RPMI7951 (cell line): ENCODE results near the gene BNC2. TPM values are rescaled to one million over a fixed set of nuclear protein-coding genes. Genes with fewer than 3 reads are reported as not detected.
A peak's percentile ranks its signal among the peaks of the same experiment; 100 is the strongest.

Source experiments
- DNase-seq: peaks from one replicate; pipeline ENCODE4 v3.0.0-alpha.2; 2012; ENCODE audit warnings: low read depth
- total RNA-seq: library from RNA; depleted of rRNA; stranded (reverse); fragments of >200 nt; shearing (Covaris generic); gene quantifications from 2 replicates; pipeline ENCODE4 v1.2.3, GENCODE V29; 2014

BNC2 gene
- total RNA-seq, 1 experiment from 2014 or later = 8.8 TPM

DNA sequence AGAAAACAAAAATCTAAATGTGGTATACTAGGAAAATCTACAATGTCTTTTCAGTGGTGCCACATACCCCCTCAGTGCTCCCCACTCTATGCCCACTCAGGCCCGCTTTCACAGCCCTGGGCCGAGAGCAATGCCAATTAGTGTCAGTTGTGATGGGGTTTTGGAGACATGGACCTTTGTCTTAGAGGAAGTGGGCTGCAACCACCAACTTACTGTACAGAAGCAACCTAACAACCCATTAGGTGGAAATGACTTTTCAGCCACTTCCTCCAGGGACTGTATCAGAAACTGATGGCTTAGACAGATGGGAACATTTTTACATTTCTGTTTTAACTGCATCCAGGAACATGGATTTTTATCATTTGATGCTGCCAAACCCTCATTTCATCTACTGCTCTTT lies 268.0 kb downstream of the BNC2 start:
- DNase-seq = no peak

DNA sequence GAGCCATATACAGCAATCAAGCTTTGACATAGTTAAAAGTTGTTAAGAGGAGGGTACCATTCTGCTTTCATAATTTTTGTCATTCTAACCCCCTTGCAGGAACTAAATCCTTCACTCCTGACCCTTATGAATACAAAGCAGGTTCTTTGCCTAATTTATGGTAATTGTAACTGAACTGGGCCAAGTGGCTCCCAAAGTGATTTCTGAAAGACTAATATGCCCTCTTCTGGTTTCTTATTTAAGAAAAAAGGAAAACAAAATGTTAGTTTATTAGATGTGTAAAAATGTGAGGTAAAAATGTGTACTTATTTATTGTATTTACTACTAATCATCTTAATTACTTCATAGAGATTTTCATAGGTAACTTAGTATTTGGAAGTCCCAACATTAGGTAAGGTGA lies 268.5 kb downstream of the BNC2 start:
- no peak for DNase-seq

DNA sequence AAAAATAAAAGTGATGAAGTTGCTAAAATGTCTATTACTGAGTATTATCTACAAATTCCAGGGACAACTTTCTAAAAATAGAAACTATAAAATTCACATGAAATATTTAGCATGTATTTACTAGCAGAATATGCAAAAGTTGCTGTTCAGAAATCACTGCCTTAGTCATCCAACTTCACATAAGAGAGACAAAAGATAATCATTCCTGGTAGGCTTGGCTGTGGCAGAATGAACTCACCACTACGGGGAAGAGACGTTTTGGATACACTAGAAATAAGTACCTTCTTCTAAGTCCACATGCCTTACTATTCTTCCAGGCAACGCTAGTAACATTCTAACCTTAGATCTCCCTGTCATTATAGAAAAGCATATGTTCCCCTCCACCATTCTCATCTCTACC lies 272.2 kb downstream of the BNC2 start:
- peak; percentile 23 for DNase-seq

DNA sequence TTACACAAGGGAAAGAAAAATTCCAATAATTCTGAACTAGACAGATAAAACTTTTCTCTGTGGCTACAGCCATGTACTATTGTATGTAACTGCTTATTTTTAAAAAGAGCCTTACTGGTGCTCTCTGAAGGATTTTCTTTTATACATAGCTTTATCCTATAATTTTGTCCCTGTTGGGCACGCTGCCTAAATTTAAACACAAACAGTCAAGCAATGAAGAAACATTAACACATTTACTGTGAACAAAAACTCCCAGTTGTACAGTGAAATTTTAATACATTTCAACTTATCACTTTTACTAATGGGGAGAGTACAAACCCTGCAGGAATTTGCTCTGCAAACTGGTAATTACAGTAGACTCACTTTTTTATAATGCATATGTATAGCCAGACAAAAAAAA lies 273.3 kb downstream of the BNC2 start:
- DNase-seq = no peak

DNA sequence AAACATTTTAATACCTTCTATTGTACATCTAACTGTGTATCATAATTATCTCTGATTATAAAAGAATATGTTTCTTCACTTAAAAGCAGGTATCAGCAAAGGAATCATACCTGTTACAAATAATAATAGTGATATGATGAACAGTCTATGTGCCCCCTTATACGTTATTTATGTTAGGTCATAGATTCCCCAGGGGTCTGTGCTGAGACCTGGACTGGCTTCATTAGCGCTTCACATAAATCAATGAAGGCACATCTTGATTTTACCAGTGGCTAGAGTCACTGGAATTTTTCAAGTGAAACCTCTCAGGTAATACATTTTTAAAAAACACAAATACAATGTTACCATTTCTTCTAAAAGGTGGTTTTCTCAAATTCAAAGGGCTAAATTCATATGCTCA lies 275.2 kb downstream of the BNC2 start:
- no peak for DNase-seq

DNA sequence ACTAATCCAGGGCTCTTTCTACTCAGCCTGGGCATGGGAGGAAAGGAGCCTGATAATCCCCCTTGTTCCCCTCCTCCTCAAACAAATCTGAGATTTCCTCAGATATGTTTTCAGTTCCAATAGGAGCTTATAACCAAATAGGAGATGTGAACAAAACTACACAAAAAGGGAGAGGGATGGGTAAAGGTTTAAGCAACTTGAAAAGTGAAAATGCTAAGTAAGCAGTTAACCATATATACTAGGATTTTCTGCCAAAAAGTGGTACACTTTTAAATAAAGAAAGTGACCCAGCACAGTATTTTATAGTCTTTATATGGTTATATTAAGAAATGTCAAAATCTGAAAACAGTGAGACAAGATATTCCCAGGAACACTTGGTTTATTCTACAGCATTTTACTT lies 275.7 kb downstream of the BNC2 start:
- no peak for DNase-seq

DNA sequence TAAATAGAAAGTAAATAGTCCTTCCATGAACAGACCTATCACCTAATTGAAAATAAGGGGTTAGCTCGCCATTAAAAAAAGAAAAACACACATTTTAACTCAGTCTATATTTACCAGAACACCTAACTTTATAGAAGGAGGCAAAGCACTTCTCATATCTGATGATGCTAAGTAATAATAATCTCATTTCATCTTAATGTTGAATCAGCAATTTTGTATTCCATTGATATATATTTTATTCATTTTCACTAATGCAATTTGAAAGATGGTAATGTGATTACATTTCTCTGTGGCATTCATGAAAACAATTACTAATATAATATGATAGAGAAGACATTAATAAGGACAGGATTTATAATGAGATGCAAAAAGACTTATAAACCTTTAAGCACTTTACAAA lies 276.7 kb downstream of the BNC2 start:
- DNase-seq = no peak

DNA sequence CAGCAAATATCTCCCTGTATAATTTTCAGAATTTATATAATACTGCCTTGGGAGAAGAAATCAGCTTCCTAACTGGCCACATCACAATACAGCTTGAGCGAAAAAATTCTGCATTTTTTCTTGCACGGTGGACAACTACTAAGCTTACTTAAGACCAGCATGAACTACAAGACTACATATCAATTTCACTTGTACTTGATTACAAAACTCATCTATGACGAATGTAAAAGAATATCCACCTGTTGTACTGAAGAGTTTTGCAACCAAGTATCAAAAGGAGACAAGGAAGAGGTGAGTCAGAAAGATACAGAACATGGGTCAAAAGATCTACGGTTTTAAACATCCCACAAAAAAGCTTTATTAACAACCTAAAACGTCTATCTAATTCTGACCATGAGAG lies 279.4 kb downstream of the BNC2 start:
- DNase-seq = no peak

DNA sequence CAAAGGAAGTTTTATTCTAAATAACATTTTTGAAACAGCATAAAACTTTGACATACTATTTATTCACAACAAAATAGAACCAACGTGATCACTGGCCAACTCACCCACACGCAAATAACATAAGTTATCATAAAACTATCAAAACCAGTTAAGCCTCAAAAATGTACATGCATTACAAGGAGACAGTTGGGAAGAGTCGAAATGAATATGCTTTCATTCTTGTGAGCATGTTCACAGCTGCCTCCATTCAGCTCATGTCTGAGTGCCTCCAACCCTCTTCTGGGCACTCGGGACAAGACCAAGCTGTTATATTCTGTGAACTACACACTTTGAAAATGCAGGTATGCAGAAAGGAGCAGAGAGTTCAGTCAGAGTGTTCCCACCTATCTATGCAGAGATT lies 284.9 kb downstream of the BNC2 start:
- DNase-seq = no peak

DNA sequence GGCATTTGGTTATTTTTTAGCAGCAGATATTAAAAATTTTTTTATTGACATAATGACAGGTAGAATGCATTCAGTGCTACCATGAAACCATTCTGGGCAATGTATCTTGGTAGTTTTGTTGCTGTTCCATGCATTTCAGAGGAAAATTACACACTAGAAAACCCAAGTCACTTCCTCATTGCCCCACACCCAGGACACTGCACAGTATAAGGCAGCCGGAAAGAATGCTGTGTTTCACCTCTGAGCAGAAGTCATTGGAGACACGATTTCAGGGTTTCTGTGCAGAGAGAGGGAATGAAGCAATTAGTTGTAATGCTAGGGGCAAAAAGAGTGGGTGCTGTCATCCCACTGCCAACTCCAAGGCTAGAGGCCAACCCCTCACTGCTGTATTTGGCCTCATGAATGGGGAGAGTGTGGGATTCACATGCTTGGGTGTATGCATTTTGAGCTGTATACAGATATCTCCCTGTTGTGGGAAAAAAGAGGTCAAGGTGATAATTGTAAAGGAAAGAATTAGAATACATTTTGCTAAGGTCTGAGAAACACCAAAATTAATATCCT lies 290.5 kb downstream of the BNC2 start:
- peak; percentile 16 for DNase-seq

DNA sequence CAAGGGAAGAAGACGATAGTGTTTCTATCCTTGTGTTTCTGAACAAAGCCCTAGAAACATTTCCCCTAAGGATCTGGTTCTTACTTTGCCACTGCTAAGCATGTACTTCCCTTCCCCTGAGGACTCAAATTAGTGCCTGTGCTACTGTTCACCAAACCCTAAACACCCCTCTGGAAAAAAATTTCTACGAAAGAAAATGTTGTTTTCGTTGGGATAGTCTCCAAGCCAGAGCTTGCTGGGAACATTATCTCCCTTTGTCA lies 294.6 kb downstream of the BNC2 start:
- DNase-seq = peak; percentile 19

DNA sequence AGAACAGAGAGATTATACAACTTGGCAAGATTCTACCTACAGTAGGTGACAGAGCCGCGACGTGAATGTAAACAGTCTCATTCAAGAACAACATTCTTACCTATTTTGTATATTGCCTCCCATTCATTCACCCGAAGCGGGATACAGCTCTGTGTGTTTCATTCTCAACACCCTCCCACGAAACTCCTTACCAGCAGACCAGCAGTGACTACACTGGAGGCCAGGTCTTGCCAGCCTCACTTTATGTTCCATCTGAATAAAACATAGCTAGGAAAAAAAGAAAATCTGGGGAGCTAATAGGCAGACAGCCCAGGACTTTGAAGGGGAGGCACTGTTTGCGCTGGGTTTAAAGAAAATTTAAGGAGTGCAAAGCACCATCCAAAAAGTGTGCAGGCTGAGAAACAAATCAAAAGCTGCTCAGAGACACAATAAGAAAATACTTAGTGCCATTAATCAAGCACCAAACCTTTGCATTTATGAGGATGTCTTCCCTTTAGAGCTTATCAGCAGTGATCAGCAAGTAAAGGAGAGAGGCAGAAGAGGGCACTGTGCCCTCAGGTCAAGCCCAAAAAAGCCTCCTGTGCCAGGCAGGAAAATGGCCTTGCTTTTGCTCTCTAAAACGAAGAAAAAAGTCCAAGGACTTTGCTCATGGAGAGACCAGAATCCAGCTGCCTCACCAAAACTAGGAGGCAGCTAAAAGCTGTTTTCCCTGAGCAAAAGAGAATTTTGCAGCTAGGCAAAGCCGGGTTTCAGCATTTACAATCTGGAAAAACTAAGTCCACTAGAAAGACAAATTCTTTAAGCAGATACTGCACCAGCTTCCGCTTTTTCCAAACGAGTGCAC lies 295.1 kb downstream of the BNC2 start:
- peak; percentile 55 for DNase-seq

DNA sequence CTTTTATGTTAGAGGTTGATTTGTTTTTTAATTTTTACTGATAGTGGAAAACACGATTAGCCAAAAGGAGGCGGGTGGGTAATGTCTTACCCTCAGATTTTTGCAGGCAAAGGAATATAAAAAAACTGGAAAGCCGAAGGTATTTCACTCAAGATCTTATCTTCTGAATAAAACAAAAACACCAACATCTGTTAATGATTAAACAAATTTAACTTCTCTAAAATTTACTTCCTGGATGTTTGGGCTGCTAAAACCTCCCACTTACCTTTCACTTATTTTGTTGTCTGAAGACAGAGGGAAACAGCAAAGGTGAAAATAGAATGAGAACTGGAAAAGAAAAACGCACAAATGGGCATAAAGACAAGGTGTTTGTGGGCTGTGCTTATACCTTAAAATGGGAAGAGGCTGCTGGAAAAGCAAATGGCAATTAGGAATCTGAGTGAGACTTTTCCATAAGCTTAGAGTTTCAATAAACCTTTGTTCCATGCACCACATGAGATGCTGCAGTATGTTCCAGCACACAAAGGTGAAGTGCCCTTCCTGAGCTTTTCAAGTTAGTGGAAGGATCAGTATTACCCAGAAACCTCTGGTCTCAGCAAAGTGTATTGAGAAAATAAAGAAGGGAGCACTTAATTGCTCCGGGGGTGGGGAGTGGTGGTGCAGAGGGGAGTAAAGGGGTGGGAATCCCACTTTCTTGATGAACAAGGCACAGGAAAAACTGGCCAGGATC lies 298.3 kb downstream of the BNC2 start:
- no peak for DNase-seq

DNA sequence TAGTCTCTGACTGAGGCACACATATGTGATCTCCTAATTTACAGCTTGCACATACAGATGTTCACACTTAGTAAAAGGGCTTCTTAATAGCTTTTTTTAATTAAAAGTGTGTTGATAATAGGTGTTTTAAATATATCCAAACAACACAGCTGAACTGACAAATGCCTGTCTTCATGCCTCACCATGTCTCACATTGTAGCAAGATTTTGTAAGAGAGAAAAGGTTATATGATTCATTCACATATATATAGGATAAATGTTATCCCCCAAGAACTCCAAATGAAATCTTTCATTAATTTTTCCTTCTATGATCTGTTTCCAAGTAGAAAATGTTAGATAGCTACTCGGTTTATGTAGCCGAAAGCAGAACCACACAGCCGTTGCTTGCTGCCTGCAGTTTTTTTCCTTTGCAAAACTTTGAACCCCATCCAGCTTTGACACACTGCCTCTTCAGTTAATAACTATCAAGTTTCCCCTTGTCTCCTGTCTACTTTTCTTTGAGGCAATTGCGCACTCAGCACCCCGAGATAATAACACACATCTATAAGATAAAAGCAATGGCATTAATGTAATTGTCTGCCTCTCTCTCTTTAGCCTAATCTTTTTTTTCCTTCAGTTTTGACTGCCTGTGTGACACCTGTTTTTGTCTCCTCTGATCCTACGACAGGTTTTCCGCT lies 299.2 kb downstream of the BNC2 start:
- peak; percentile 42 for DNase-seq

DNA sequence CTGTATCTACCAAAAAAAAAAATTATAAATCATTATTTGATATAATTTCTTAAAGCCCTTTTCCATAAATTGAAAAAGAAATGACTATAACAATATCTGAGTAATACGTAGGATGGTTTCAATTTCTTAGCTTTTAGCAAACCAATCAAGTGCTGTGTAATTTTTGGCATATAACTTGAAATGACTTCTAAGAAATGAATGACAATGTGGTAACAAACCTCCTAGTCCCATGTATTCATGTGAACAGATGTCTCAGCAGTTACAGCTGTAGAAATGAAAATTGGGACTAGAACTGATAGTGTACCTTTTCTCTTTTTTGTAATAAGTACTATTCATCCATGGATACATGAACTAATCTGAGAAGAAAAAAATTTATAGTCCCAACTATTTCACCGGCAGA lies 307.0 kb downstream of the BNC2 start:
- DNase-seq = no peak

DNA sequence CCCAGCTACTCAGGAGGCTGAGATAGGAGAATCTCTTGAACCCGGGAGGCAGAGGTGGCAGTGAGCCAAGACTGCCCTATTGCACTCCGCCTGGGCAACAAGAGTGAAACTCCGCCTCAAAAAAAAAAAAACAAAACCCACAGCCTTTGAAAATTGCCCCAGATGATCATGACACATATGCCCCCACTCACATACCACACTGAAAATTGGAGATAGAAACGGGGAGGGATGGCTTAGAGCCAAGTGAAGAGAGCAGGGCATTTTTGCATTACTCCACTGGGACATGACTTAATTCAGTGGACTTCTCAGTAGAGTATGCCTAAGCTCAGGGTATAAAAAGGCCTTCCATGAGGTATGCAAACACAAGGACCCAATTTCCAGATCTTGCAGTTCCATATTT lies 309.3 kb downstream of the BNC2 start:
- DNase-seq = peak; percentile 26

DNA sequence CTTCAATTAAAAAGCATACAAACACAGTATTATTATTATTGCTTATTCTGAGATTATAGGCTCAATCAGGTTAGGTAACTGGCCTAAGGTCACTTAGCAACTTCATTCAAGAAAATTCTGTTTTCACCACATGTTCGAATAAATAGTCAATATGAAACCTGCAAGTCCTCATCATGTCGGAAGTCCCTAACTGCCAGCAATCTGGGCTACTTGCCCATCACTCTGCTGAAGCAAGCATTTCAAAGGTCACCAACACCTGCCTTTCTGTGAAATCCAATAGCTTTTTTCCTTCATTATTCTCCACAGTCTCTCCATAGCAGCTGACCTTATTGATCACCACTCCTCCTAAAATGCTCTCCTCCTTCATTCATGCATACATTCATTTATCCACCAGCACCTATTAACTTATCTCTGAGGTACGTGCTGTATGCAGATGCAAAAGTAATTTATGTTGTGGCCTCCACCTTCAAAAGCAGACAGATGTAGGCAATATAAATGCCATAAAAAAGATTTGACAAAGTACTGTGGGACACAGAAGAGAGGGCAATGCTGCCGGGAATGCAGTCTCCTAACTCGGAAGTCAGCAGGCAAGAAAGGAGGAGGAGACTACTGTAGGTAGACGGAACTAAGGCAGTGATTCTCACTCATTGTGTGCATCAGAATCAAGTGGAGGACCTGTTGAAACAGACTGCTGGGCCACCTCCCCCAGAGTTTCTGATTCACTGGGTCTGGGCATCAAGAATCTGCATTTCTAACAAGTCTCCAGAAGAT lies 310.9 kb downstream of the BNC2 start:
- DNase-seq = no peak

DNA sequence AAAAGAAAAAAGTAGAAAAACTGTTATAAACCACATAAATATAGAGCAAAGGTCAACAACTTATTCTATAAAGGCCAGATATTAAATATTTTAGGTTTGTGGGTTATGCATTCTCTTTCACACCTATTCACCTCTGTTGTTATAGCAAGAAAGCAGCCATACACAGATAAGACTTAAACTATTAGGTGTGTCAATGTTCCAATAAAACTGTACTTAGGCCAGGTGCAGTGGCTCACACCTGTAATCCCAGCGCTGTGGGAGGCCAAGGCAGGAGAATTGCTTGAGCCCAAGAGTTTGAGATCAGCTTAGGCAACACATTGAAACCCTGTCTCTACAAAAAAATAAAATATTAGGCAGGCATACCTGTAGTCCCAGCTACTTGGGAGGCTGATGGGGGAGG lies 314.7 kb downstream of the BNC2 start:
- DNase-seq = no peak

DNA sequence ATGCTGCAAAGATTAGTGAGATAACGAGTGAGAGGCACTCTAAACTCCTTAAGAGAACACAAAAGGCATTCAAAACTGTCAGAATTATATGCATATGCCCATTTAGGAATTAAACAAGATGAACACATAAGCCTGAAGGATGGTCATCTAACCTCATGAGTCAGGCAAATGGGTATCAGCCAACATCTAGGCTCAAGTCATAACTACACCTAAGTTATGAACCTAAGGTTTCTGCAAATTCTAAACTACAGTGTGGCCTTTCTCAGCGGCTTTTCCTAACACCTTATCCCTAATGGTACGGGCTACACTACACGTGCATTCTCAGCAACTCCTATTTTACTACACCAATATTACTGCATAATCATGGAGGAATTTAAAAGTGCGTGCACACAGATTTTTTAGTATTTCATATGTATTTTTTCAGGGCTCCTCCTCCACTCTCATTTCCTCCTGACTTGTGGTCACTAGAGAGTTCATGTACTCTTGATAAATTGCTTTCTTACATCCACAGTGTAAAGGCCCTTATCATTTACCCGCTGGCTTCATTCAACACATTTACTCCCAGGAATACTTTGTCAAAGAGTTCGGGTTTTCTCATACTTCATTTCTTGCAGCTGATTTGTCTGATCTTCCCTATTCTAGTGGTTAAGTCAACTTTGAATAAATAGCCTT lies 316.5 kb downstream of the BNC2 start:
- no peak for DNase-seq

DNA sequence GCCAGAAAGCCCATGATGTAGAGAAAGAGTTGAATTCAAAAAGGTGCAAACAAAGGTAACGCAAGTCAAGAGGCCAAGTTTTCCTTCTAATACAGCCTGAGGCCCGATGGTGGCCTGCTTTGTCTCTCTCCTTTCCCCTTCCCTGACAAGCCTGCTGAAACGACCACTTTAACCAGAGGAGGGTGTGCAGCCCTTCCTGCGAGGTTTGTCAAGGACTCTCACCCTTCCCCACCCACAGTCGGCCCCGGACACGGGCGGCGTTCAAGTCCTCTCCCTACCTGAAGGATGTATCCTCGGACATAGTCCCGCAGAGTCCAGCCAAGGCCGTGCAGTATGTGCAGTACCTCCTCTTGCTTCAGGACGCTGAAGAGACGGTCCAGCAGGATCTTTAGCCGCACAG lies 318.2 kb downstream of the BNC2 start:
- no peak for DNase-seq

DNA sequence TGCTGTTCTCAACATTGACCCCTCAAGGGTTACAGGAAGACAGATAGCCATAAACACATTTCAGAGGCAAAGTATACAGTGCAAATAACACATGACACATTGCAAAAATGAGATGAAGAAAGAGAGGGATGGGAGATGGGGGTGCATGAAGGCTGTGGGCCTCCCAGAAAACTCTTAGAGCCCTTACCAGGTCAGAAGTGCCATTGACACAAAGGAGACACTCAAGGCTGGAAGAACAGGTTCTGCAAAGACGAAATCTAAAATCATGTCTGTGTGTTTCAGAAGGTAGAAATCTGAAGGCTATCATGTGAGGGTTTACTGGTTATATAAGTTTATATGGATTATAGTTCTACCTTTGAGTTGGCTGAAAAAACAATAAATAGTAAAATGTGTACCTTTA lies 318.8 kb downstream of the BNC2 start:
- no peak for DNase-seq
